CD4-positive, alpha-beta T cell treated with Interferon gamma for 1 hour (primary cell): ENCODE measurements around the gene PEX11G.
"Not testable (repeated sequence)": the region's sequence is repeated elsewhere in the genome, so short reads cannot be mapped to it uniquely, and the experiment has no call there.

Source experiments
- DNase-seq: peaks from one replicate; pipeline ENCODE4 v3.0.0-alpha.2; 2020

The PEX11G gene

GRCh38 chr19:7461841-7462629 is 26.8 kb downstream of the PEX11G start:
- DNase-seq: no peak

- no peak for DNase-seq
These were observed 28.3 kb downstream of the PEX11G start for GRCh38 chr19:7460562-7460966.

- DNase-seq: no peak
These were observed 29.1 kb downstream of the PEX11G start for GRCh38 chr19:7459773-7460172.

- DNase-seq: no peak
These were observed 30.2 kb downstream of the PEX11G start for GRCh38 chr19:7458675-7459074.

GRCh38 chr19:7456964-7457541 is 31.8 kb downstream of the PEX11G start:
- DNase-seq: no peak

- no peak for DNase-seq
These were observed 33.1 kb downstream of the PEX11G start for GRCh38 chr19:7455600-7456296.

- DNase-seq: no peak
These were observed 33.8 kb downstream of the PEX11G start for GRCh38 chr19:7454998-7455397.

- no peak for DNase-seq
These were observed 38.3 kb downstream of the PEX11G start for GRCh38 chr19:7450243-7451223.

GRCh38 chr19:7449391-7450070 is 39.3 kb downstream of the PEX11G start:
- DNase-seq: not testable (repeated sequence)

- DNase-seq: no peak
These were observed 41.2 kb downstream of the PEX11G start for GRCh38 chr19:7447648-7448047.

- no peak for DNase-seq
These were observed 43.7 kb downstream of the PEX11G start for GRCh38 chr19:7445104-7445503.

GRCh38 chr19:7444042-7444441 is 44.8 kb downstream of the PEX11G start:
- no peak for DNase-seq

- no peak for DNase-seq
These were observed 46.4 kb downstream of the PEX11G start for GRCh38 chr19:7442423-7442822.

- DNase-seq: no peak
These were observed 47.2 kb downstream of the PEX11G start for GRCh38 chr19:7441468-7442146.

GRCh38 chr19:7440188-7440975 is 48.5 kb downstream of the PEX11G start:
- no peak for DNase-seq

- no peak for DNase-seq
These were observed 53.2 kb downstream of the PEX11G start for GRCh38 chr19:7435586-7435985.

GRCh38 chr19:7434391-7434790 is 54.4 kb downstream of the PEX11G start:
- no peak for DNase-seq

- DNase-seq: not testable (repeated sequence)
These were observed 55.4 kb downstream of the PEX11G start for GRCh38 chr19:7433456-7433855.

GRCh38 chr19:7429638-7430282 is 59.1 kb downstream of the PEX11G start:
- DNase-seq: no peak

GRCh38 chr19:7428651-7429113 is 60.2 kb downstream of the PEX11G start:
- DNase-seq: no peak
